HepG2 (cell line): ENCODE measurements around the gene GLYR1. TPM values are rescaled to one million over a fixed set of nuclear protein-coding genes. Genes with fewer than 3 reads are reported as not detected.

Experiments used
- ARHGAP35 ChIP-seq: sonication (generic); formaldehyde crosslinking; IDR thresholded peaks from 2 replicates; pipeline ENCODE4 v1.9.0; 2022; ENCODE audit warnings: mild to moderate bottlenecking, inconsistent platforms, moderate library complexity, missing genetic modification reagents, borderline replicate concordance
- BRCA1 ChIP-seq: sonication (generic); formaldehyde crosslinking; IDR thresholded peaks from 2 replicates; pipeline ENCODE4 v1.4.0; 2020; ENCODE audit warnings: missing genetic modification reagents
- CSRNP1 ChIP-seq: sonication (generic); formaldehyde crosslinking; IDR thresholded peaks from 2 replicates; pipeline ENCODE4 v1.8.1; 2023; ENCODE audit warnings: mild to moderate bottlenecking, missing genetic modification reagents
- FOSL1 ChIP-seq: sonication (generic); formaldehyde crosslinking; IDR thresholded peaks from 2 replicates; pipeline ENCODE4 v1.9.0; 2021; ENCODE audit warnings: missing genetic modification reagents, borderline replicate concordance
- KMT2A ChIP-seq: sonication (generic); formaldehyde crosslinking; IDR thresholded peaks from 2 replicates; pipeline ENCODE4 v1.4.0; 2020; ENCODE audit warnings: missing genetic modification reagents
- PRDM4 ChIP-seq: sonication (generic); formaldehyde crosslinking; IDR thresholded peaks from 2 replicates; pipeline ENCODE4 v1.9.0; 2021; ENCODE audit warnings: missing genetic modification reagents, borderline replicate concordance
- PTBP1 ChIP-seq: fragments of 200-400 bp; formaldehyde crosslinking; IDR thresholded peaks from 2 replicates; pipeline ENCODE4 v1.6.1; 2018; ENCODE audit warnings: low read length, low read depth; ENCODE audit not compliant: poor library complexity, severe bottlenecking
- ZNF18 ChIP-seq: sonication (generic); formaldehyde crosslinking; IDR thresholded peaks from 2 replicates; pipeline ENCODE4 v1.8.0; 2022; ENCODE audit warnings: mild to moderate bottlenecking, missing genetic modification reagents; ENCODE audit not compliant: insufficient replicate concordance
- ZNF451 ChIP-seq: sonication (generic); formaldehyde crosslinking; IDR thresholded peaks from 2 replicates; pipeline ENCODE4 v1.5.0; 2020; ENCODE audit warnings: mild to moderate bottlenecking, missing genetic modification reagents
- polyA plus RNA-seq, 8 experiments: library from polyadenylated mRNA; depleted of rRNA in 3 of 8; stranded (reverse) in 7 of 8; unstranded in 1 of 8; fragments of >200 nt; fragmentation: Illumina TruSeq in 4 of 8; extraction: Trizol in 4 of 8; gene quantifications; 2 replicates each; pipeline versions ENCODE4 v1.2.1 to v1.2.3, GENCODE V29; 2011 to 2016; ENCODE audit warnings: low read depth in 4 of 8, missing spikeins in 1 of 8, mixed read lengths in 1 of 8; ENCODE audit not compliant: insufficient read depth in 1 of 8
- total RNA-seq, 5 experiments: library from RNA; depleted of rRNA; stranded (reverse); fragments of >200 nt; fragmentation: Illumina TruSeq; extraction: Trizol; gene quantifications; 2 replicates each; pipeline ENCODE4 v1.2.3, GENCODE V29; 2016; ENCODE audit warnings: low read depth in 1 of 5
- TF ChIP-seq, protein P1 (sequence below): sonication (generic); formaldehyde crosslinking; IDR thresholded peaks from 2 replicates; pipeline ENCODE4 v1.4.0; 2020; ENCODE audit warnings: mild to moderate bottlenecking, missing genetic modification reagents
- TF ChIP-seq, protein P2 (sequence below): sonication (generic); formaldehyde crosslinking; IDR thresholded peaks from 2 replicates; pipeline ENCODE4 v1.9.0; 2021; ENCODE audit warnings: missing genetic modification reagents, borderline replicate concordance
- TF ChIP-seq, protein P3 (sequence below): sonication (generic); formaldehyde crosslinking; IDR thresholded peaks from 2 replicates; pipeline ENCODE4 v1.4.0; 2020; ENCODE audit warnings: mild to moderate bottlenecking, low read depth, missing genetic modification reagents

The GLYR1 gene
- total and polyA plus RNA-seq, 2 of the 13 experiments (the other 11 are each of a cell fraction or from before 2014, with no cell fraction given), result 28.3 to 48.7 TPM

- TF ChIP-seq PRDM4 (CRISPR knock-in tag) (no peak), PTBP1 (no peak), FOSL1 (CRISPR knock-in tag) (0 out of 2 replicates have a peak, but pooled peaks have one; percentile 1), KMT2A (CRISPR knock-in tag) (peak; percentile 82), ZNF451 (CRISPR knock-in tag) (peak; percentile 37; the same call in 1 of the 2 replicates), CSRNP1 (CRISPR knock-in tag) (peak; percentile 77), ARHGAP35 (CRISPR knock-in tag) (no peak), ZNF18 (CRISPR knock-in tag) (peak; percentile 25), BRCA1 (0 out of 2 replicates have a peak, but pooled peaks have one; percentile 37)
- TF ChIP-seq, protein P1, sequence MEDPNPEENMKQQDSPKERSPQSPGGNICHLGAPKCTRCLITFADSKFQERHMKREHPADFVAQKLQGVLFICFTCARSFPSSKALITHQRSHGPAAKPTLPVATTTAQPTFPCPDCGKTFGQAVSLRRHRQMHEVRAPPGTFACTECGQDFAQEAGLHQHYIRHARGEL, result no peak
- TF ChIP-seq, protein P2, sequence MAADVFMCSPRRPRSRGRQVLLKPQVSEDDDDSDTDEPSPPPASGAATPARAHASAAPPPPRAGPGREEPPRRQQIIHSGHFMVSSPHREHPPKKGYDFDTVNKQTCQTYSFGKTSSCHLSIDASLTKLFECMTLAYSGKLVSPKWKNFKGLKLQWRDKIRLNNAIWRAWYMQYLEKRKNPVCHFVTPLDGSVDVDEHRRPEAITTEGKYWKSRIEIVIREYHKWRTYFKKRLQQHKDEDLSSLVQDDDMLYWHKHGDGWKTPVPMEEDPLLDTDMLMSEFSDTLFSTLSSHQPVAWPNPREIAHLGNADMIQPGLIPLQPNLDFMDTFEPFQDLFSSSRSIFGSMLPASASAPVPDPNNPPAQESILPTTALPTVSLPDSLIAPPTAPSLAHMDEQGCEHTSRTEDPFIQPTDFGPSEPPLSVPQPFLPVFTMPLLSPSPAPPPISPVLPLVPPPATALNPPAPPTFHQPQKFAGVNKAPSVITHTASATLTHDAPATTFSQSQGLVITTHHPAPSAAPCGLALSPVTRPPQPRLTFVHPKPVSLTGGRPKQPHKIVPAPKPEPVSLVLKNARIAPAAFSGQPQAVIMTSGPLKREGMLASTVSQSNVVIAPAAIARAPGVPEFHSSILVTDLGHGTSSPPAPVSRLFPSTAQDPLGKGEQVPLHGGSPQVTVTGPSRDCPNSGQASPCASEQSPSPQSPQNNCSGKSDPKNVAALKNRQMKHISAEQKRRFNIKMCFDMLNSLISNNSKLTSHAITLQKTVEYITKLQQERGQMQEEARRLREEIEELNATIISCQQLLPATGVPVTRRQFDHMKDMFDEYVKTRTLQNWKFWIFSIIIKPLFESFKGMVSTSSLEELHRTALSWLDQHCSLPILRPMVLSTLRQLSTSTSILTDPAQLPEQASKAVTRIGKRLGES (CRISPR knock-in tag), result 0 out of 2 replicates have a peak, but pooled peaks have one; percentile 43
- TF ChIP-seq, protein P3, sequence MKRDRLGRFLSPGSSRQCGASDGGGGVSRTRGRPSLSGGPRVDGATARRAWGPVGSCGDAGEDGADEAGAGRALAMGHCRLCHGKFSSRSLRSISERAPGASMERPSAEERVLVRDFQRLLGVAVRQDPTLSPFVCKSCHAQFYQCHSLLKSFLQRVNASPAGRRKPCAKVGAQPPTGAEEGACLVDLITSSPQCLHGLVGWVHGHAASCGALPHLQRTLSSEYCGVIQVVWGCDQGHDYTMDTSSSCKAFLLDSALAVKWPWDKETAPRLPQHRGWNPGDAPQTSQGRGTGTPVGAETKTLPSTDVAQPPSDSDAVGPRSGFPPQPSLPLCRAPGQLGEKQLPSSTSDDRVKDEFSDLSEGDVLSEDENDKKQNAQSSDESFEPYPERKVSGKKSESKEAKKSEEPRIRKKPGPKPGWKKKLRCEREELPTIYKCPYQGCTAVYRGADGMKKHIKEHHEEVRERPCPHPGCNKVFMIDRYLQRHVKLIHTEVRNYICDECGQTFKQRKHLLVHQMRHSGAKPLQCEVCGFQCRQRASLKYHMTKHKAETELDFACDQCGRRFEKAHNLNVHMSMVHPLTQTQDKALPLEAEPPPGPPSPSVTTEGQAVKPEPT (CRISPR knock-in tag), result no peak
Observed at GRCh38 chr16:4846901-4847773, at the start of gene GLYR1, which contains the start of gene UBN1 (continued).
